ENCODE results near the gene GP1BB. TPM values are rescaled to one million over a fixed set of nuclear protein-coding genes. Genes with fewer than 3 reads are reported as not detected.

GP1BB gene
- total and polyA plus RNA-seq, 2 of the 4 experiments (the other 2 are of a cell fraction), result 0.18 to 1.5 TPM

GRCh38 chr22:19703869-19704268 is 19.5 kb upstream of the GP1BB start:
- TF ChIP-seq MAZ (IDR thresholded peaks at IDR 0.05; ENCODE audit: borderline replicate concordance, low read depth, low read length), result no peak
- TF ChIP-seq RAD21 (IDR thresholded peaks at IDR 0.05; ENCODE audit: low read length), result no peak
- no peak for TF ChIP-seq ELK1 (IDR thresholded peaks at IDR 0.05; ENCODE audit: borderline replicate concordance, low read depth, low read length)
- TF ChIP-seq USF2 (IDR thresholded peaks at IDR 0.05; ENCODE audit: low read depth, low read length), result no peak
- no peak for TF ChIP-seq POLR2A (IDR thresholded peaks at IDR 0.05; ENCODE audit: low read depth, low read length)
- TF ChIP-seq SMC3 (IDR thresholded peaks at IDR 0.05; ENCODE audit: low read depth, low read length), result no peak
- TF ChIP-seq FOS (IDR thresholded peaks at IDR 0.05; ENCODE audit: low read depth, low read length), result no peak
- TF ChIP-seq RCOR1 (IDR thresholded peaks at IDR 0.05; ENCODE audit: insufficient replicate concordance, low read length), result no peak
- no peak for TF ChIP-seq CHD1 (IDR thresholded peaks at IDR 0.05; ENCODE audit: low read depth, low read length)
- no peak for TF ChIP-seq NFE2L2 (IDR thresholded peaks at IDR 0.05; ENCODE audit: low read depth, low read length)
- DNase-seq (no peak), ATAC-seq (ENCODE audit: low read depth) (no peak)
- Histone ChIP-seq H4K8ac (ENCODE audit: low read depth in 2 of 2, low read length in 2 of 2) (no peak overlapping the region), H3K4me2 (ENCODE audit: low read depth, low read length) (no peak overlapping the region), H3K56ac (ENCODE audit: extremely low read depth, insufficient read depth, low read length) (no peak overlapping the region), H2AK5ac (ENCODE audit: low read depth, low read length) (no peak overlapping the region), H3K9me1 (ENCODE audit: insufficient read depth, low read length) (no peaks in the 10 kb centered on the region), H2BK120ac (ENCODE audit: low read depth, low read length) (no peak overlapping the region), H3K14ac (replicated peaks; ENCODE audit: low read depth, low read length) (no peak overlapping the region), H3K4me3 (ENCODE audit: insufficient read depth, low read depth, low read length) (no peak overlapping the region), H4K20me1 (ENCODE audit: insufficient read depth, low read length) (no peaks in the 10 kb centered on the region), H2BK20ac (ENCODE audit: low read depth, low read length) (no peak overlapping the region), H3K9ac (ENCODE audit: low read depth, low read length) (no peak overlapping the region), H2BK15ac (ENCODE audit: low read depth, low read length) (no peak overlapping the region), H3K18ac (ENCODE audit: low read depth, low read length) (no peak overlapping the region), H2AFZ (replicated peaks; ENCODE audit: low read length, poor library complexity) (no peak overlapping the region), H3K27ac (ENCODE audit: insufficient read depth, low read length) (no peak overlapping the region), H3K27me3 (ENCODE audit: control insufficient read depth, insufficient read depth, low read length) (peaks cover 40% of the 10 kb centered on the region), H3K4ac (ENCODE audit: low read depth, low read length) (no peak overlapping the region), H3K36me3 (ENCODE audit: control insufficient read depth, insufficient read depth, low read length) (no peaks in the 10 kb centered on the region), H2AK9ac (replicated peaks; ENCODE audit: low read depth, low read length, poor library complexity) (no peak overlapping the region), H4K5ac (ENCODE audit: low read depth, low read length) (no peak overlapping the region), H3K9me3 (ENCODE audit: control insufficient read depth, insufficient read depth, low read length) (no peaks in the 10 kb centered on the region), H4K91ac (ENCODE audit: insufficient read depth, low read depth, low read length) (no peak overlapping the region), H3K23ac (ENCODE audit: low read depth, low read length) (no peak overlapping the region), H3K79me1 (ENCODE audit: low read depth in 1 of 2, low read length in 2 of 2) (no peaks in the 10 kb centered on the region), H3K4me1 (ENCODE audit: control insufficient read depth, insufficient read depth, low read length) (no peaks in the 10 kb centered on the region), H2BK5ac (ENCODE audit: low read depth, low read length, poor library complexity, severe bottlenecking) (no peak overlapping the region)
- POLR2A ChIA-PET (ENCODE audit: unreplicated experiment), result no interaction called here
- CTCF ChIA-PET, result interaction anchor here (0.7 kb wide), 1 partner anchor 1615 kb away, joined by 3 read pairs; no protein-coding TSS in a partner anchor
- dilution Hi-C loops (cut with HindIII; ENCODE audit: low sequenced_read_pairs, unreplicated experiment), result no loop called here
- 88% methylated on average over 2 of the region's 9 CpGs; no CpG with 5 or more reads in 1 of the 2 experiments for WGBS, 2 experiments (ENCODE audit: extremely low coverage in 2 of 2, insufficient read length in 1 of 2)
- intact Hi-C loops (cut with micrococcal nuclease), result no loop called here
- BruUV-seq (replicated peaks), result no TSS peak
- in situ Hi-C loops (cut with MboI; ENCODE audit: low sequenced_read_pairs), result no loop called here

All from IMR-90 (cell line).